Prostate gland (tissue), 2 donors: ENCODE measurements around the gene GSG1. TPM values are rescaled to one million over a fixed set of nuclear protein-coding genes. Genes with fewer than 3 reads are reported as not detected.

Experiments
- DNase-seq: peaks from one replicate; pipeline ENCODE4 v3.0.0-alpha.2; 2019; ENCODE audit warnings: low spot score
- H3K27ac ChIP-seq, 2 donors: fragments of 200-600 bp; sonication (generic); 2 replicates each; pipeline ENCODE4 v1.5.1; 2017 to 2019
- H3K27me3 ChIP-seq: fragments of 200-600 bp; sonication (generic); replicated peaks from 2 replicates; pipeline ENCODE4 v1.5.1; 2019; ENCODE audit not compliant: insufficient read depth
- H3K36me3 ChIP-seq, 2 donors: fragments of 200-600 bp; sonication (generic); 1 replicate in 1 of 2; 2 replicates in 1 of 2; pipeline versions ENCODE4 v1.5.1 to v1.8.1; 2017 to 2019
- H3K4me1 ChIP-seq: fragments of 200-600 bp; sonication (generic); replicated peaks from 2 replicates; pipeline ENCODE4 v1.5.1; 2019
- H3K4me3 ChIP-seq, 2 donors: fragments of 200-600 bp; sonication (generic); 2 replicates each; pipeline ENCODE4 v1.5.1; 2017 to 2019
- H3K9me3 ChIP-seq: fragments of 200-600 bp; sonication (generic); 2 replicates; pipeline ENCODE4 v1.5.1; 2017
- CTCF ChIP-seq, 4 experiments: fragments of 200-600 bp in 2 of 4; fragments of 450-650 bp in 2 of 4; sonication (generic) in 2 of 4; IDR thresholded peaks; 1 replicate in 3 of 4; 2 replicates in 1 of 4; pipeline ENCODE4 v1.5.1; 2016 to 2019; ENCODE audit warnings: antibody characterized with exemption in 4 of 4, mild to moderate bottlenecking in 2 of 4, moderate library complexity in 2 of 4
- POLR2A ChIP-seq: fragments of 450-650 bp; IDR thresholded peaks from one replicate; pipeline ENCODE4 v1.6.1; 2016; ENCODE audit warnings: antibody characterized with exemption, mild to moderate bottlenecking
- POLR2AphosphoS5 ChIP-seq: sonication (generic); formaldehyde crosslinking; IDR thresholded peaks from one replicate; pipeline ENCODE4 v1.6.1; 2017; ENCODE audit warnings: antibody characterized with exemption
- WGBS: methylation state at CpG from one replicate; pipeline ENCODE4 v1.1.5; 2018; 5-methylcytosine and 5-hydroxymethylcytosine counted together
- intact Hi-C: fragments of 100-400 bp; cut with DNase I; formaldehyde crosslinking; loops from one replicate; pipeline ENCODE4 v1.14.2; 2022
- total RNA-seq, 2 donors: library from RNA; depleted of rRNA; stranded (reverse); fragments of >200 nt; gene quantifications; one replicate each; pipeline ENCODE4 v1.1.0, GENCODE V29; 2016

Gene GSG1
- total RNA-seq, 2 donors from 2014 or later: 21.2 TPM; not detected in 1

GRCh38 chr12:13148485-13148847, 45.0 kb upstream of the GSG1 start:
- no peak overlapping the region for H3K27ac ChIP-seq
- 69% methylated on average over 3 of the region's 3 CpGs for WGBS
- intact Hi-C loops: no loop called here

GRCh38 chr12:13147688-13148484, 44.4 kb upstream of the GSG1 start:
- no peaks in the 10 kb centered on the region for H3K9me3 ChIP-seq
- H3K4me1 ChIP-seq: no peaks in the 10 kb centered on the region
- no peak for DNase-seq
- no peaks in the 10 kb centered on the region for H3K27me3 ChIP-seq
- TF ChIP-seq CTCF (IDR thresholded peaks at IDR 0.05) (no peak), POLR2A (no peak), POLR2AphosphoS5 (no peak)
- WGBS: 23% methylated on average over 12 of the region's 12 CpGs
- H3K36me3 ChIP-seq: no peaks in the 10 kb centered on the region
- H3K4me3 ChIP-seq: no peak overlapping the region
- H3K27ac ChIP-seq: no peak overlapping the region
- intact Hi-C loops: no loop called here

More at GRCh38 chr12:13148485-13148847, 45.0 kb upstream of the GSG1 start:
- H3K9me3 ChIP-seq: no peaks in the 10 kb centered on the region
- H3K36me3 ChIP-seq: no peaks in the 10 kb centered on the region
- no peak overlapping the region for H3K4me3 ChIP-seq
- no peaks in the 10 kb centered on the region for H3K27me3 ChIP-seq
- H3K4me1 ChIP-seq: no peaks in the 10 kb centered on the region
- no peak for DNase-seq
- no peak for TF ChIP-seq POLR2AphosphoS5
- TF ChIP-seq CTCF (IDR thresholded peaks at IDR 0.05): no peak
- no peak for TF ChIP-seq POLR2A

- no peak for TF ChIP-seq POLR2A
- TF ChIP-seq POLR2AphosphoS5: no peak
- no peak for TF ChIP-seq CTCF (IDR thresholded peaks at IDR 0.05)
- WGBS: 70% methylated on average over 3 of the region's 3 CpGs
- H3K9me3 ChIP-seq: no peaks in the 10 kb centered on the region
- H3K27ac ChIP-seq: no peak overlapping the region
- no peak for DNase-seq
- no peak overlapping the region for H3K4me3 ChIP-seq
- H3K4me1 ChIP-seq: no peaks in the 10 kb centered on the region
- H3K36me3 ChIP-seq: no peaks in the 10 kb centered on the region
- intact Hi-C loops: no loop called here
- no peaks in the 10 kb centered on the region for H3K27me3 ChIP-seq
Measured at GRCh38 chr12:13146336-13146938, 43.0 kb upstream of the GSG1 start.

- H3K4me1 ChIP-seq: no peaks in the 10 kb centered on the region
- no peaks in the 10 kb centered on the region for H3K36me3 ChIP-seq
- H3K27ac ChIP-seq: no peak overlapping the region
- H3K27me3 ChIP-seq: no peaks in the 10 kb centered on the region
- H3K4me3 ChIP-seq: no peak overlapping the region
- no peak for TF ChIP-seq POLR2A
- no peak for TF ChIP-seq CTCF (IDR thresholded peaks at IDR 0.05)
- TF ChIP-seq POLR2AphosphoS5: no peak
- 94% methylated on average over 2 of the region's 2 CpGs for WGBS
- no peak for DNase-seq
- intact Hi-C loops: no loop called here
- no peaks in the 10 kb centered on the region for H3K9me3 ChIP-seq
Measured at GRCh38 chr12:13144266-13144828, 40.9 kb upstream of the GSG1 start.
